Right renal pelvis (tissue), 4 donors: ENCODE data around the gene CCDC83. TPM values are rescaled to one million over a fixed set of nuclear protein-coding genes. Genes with fewer than 3 reads are reported as not detected.

Source experiments
- DNase-seq, 4 donors: peaks; one replicate each; pipeline ENCODE4 v3.0.0-alpha.2; 2013; ENCODE audit warnings: low read depth in 4 of 4, low spot score in 3 of 4, missing footprints in 1 of 4
- polyA plus RNA-seq, 4 donors: library from polyadenylated mRNA; unstranded; fragments of 120-200 nt; gene quantifications; one replicate each; pipeline ENCODE4 v1.2.1, GENCODE V29; 2013; ENCODE audit not compliant: insufficient read length in 4 of 4

CCDC83 gene
- polyA plus RNA-seq: under 1 TPM in 2 of 4 donors, not detected in 2; 0.05 to 0.11 TPM

DNA sequence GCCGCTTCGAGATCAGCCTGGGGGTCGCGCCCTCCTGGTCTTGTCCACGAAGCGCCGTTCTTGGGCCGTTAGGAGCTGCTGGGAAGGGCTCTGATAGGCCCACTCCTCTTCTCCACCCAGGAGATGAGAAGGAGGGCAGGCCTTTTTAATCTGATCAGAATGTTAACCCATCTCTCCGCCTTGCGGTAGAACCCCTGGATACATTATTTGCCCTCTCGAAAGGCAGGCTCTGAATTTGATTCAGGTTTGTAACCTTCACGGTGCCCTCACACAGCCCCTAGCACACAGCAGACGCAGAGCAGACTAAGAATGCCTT lies at the start of gene CCDC83:
Gene CCDC83 (plus strand): TSS at position 43 of the 316 bp plus-strand sequence. CDS start 9,741 bp downstream, outside the sequence.
- DNase-seq: no peak

DNA sequence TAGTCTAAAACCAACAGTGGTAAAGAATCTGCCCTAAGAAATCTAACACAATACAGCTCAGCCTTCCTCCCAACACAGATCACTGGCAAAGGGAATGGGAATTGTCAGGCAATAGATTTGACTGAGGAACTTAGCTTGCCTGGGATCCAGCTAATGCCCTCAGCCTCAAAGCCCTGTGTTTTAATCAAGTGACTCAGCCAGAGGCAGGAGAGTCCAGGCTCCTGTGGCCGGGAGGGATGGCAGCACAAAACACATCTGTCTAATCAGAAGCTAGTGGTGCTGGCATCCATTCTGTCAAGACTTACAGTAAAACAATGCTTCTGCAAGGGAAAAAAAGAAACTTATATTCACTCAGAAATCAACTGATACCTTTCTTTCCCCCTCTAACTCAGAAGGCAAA lies 49.8 kb upstream of the CCDC83 start:
- DNase-seq: no peak

DNA sequence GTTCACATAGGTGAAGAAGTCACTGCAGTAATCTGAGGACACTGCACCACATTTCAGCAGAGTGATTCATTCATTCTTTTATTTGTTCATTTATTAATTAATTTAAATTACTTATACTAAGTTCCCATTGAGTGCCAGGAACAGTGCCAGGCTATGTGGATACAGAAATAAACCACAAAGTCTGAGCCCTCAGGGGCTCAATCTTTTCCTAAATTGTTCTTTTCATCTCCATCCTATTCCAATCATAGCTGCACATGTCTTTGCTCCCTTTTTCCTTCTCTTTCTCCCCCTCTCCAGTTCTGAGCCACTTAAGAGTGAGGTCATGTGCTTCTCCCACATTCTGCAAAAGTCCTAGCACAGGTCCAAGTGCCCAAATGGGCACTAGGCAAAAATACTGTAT lies 49.2 kb upstream of the CCDC83 start:
- DNase-seq: no peak

DNA sequence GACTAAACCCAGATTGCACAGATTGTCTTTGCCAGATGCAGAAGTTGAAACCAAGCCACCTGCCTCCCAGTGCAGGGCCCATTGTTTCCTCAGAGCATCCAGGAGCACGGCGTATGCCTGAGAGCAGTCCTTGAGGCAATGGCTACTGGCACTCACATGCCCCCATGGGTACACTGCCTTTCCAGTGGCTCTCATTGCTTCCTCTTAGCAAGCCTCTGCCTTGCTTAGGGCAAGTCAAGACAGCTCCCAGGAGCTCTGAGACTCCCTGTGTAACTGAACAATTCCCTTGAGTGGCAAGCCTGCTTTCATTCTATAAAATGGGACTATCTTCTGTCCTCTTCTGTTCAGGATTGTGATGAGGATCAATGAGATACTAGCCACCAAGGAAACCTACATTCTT lies 48.3 kb upstream of the CCDC83 start:
- DNase-seq: no peak

DNA sequence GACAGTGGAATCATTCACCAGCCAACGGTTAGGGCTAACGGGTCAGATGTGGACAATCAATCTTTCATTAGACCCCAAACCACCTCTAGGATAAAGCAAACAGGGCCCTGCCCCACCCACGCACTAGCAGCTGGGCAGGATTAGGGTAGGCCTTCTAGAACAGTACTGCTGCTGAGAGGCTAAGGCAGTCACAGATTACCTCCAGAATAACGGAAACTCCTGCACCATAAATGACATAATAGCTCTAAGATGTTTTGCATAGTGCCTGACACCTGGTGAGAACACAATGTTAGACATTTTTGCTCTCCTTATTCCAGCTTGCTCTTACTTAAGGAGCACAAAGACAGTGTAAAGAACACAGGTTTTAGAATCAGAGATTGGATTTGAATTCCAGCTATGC lies 46.0 kb upstream of the CCDC83 start:
- no peak for DNase-seq

DNA sequence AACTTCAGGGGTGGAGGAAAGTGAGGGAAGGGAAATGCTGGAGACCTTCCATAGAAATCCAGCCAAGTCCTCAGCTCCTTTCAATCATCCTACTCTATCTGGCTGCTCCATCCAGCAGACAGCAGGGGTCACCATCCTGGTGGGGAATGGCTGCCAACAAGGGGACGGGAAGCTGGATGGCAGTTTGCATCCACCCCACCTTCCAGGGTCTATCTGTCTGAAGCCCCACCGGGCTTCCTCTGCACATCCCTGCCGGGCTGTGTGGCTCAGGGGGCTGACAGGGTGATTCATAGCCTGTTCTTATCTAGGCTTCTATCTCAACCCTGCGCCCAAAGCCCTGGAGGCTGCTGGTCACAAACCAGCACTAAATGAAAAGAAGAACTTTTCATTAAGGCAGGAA lies 45.3 kb upstream of the CCDC83 start:
- DNase-seq: no peak

DNA sequence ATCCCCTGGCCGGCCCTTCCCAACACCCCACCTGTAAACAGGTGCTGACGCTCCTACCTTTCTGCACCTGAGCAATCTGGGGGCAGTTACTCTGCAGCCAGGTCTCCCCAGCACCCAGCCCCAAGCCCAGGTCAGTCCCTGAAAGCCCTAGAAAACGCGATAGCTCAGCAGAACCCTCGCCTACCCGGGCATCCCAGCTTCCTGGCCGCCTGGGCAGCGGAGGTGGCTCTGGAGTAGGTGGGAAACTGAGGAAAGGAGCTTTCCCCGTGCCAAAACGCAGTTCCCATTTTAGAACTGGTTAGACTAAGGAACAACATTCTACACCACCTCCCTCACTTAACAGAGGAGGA lies 44.7 kb upstream of the CCDC83 start:
- no peak for DNase-seq

DNA sequence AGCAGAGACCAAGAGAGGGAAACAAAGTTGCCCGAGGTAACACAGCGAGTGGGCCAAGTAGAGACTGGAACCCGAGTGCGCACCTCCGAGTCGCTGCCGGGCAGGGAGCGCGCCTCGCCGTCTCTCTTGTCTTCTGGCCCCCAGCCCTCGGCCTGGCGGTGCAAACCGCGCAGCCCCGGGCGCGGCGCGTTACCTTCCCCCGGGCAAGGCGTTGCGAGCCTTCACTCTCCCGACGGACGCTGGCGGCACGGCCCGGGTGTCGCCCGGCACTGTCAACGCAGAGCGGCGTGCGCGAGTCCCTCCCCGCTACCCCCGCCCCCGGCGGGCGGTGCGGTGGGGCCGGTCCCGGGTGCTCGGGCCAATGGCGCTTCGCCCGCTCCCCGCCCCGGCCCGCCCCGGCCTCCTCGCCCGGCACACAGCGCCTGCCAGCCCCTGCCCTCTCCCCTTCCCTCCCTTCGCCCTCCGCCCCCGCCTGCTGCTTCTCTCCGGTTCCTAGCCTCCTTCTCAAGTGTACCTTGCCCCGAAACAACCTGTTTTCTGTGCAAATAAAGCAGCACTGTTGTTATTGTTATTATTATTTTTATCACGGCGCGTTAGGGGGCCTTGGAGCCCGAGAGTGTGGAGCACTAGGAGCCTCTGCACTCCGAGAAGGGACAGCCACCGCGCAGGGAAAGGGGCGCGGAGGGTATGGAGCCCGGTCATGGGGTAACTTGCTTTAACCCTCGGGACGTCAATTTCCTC lies 44.1 kb upstream of the CCDC83 start, which contains the start of gene SYTL2:
Gene SYTL2 (minus strand): TSS at position 271 of the 741 bp plus-strand sequence. CDS start 53,416 bp downstream, outside the sequence.
- DNase-seq: peak in 1 of 4 donors; percentile 60

DNA sequence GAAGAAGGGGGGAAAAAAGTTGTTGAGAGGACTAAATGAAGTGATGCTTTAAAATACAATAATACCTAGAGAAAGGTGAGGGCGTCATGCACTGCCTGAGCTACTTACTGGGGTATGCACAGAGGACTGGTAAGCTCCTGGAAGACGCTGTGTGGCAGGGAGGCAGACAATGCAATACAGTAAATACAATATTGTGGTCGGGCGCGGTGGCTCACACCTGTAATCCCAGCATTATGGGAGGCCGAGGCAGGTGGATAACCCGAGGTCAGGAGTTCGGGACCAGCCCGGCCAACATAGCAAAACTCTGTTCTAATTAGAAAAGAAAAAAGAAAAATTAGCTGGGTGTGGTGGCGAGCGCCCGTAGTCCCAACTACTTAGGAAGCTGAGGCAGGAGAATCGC lies 43.6 kb upstream of the CCDC83 start:
- no peak for DNase-seq

DNA sequence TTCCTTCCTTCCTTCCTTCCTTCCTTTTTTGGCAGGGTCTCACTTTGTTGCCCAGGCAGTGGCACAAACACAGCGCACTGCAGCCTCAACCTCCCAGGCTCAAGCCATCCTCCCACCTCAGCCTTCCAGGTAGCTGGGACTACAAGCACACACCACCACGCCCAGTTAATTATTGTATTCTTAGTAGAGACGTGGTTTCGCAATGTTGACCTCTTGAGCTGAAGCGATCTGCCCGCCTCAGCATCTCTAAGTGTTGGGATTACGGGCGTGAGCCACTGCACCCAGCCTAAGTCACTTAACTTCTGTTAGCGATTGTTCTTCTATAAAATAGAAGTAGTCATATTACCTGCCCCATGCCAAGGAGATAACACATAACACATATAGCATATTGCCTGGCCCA lies 41.5 kb upstream of the CCDC83 start:
- DNase-seq: no peak

DNA sequence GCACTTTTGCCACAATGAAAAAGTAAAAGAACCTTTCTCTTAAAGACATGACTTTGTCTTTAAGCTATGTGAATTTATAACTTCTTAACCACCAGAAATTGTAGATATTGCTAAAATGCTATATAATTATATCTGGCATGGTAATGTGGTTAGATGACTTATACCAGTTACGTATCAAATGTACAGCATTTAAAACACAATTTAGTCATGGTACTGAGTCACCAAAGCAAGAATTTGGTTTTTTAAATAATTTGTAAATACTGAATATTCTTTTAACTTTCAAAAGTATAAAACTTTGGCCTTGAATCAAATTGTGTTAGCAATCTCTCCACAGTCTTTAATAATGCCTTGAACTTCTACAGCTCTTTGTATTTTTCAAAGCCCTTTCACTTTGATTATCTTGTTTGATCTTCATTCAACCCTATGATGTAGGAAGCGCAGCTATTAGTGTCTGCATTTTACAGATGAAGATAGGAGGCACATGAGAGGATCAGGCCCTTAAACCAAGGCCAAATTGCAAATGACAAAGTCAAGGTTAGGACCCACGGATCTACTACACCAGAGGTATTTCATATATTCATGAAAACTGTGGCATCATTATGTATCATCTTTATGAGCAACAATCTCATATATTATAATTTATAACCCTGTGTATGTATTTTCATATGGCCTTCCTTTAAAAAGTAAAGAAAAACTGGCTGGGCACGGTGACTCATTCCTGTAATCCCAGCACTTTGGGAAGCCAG lies 39.8 kb upstream of the CCDC83 start:
- DNase-seq: no peak

DNA sequence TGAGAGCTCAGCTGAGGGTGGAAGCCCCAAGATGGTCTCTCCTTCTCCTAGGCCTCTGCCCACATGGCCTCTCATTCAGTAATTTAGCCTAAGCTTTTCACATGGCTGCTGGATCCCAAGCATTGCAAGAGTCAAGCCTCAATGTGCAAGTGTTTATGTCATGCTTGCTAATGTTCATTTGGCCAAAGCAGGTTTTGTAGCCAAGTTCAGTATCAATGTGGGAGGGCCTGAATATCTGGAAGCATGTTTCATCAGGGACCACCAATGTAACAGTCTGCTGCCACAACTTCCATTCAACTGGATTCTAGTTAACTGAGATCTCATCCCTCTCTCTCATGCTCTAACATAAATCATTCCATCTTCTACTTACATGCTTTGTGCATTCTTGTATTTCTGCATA lies 35.7 kb upstream of the CCDC83 start:
- DNase-seq: no peak

DNA sequence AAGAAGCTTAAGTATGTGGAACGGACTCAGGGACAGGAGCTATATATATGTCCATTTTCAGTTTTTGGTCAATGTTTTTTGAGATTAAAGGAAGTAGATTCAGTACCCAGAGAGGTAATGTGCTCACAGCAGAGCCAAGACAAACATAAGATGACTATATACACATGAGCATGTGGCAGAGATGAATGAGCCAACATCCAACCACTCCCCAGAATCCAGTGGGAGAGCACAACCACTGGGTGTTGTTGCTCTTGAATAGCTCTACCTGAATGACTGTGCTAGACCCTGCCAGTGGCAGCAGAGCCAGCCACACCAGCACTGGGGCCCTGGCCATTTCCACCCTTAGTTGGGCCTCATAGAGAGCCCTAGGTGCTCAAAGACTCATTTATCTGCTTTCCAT lies 33.5 kb upstream of the CCDC83 start:
- no peak for DNase-seq

DNA sequence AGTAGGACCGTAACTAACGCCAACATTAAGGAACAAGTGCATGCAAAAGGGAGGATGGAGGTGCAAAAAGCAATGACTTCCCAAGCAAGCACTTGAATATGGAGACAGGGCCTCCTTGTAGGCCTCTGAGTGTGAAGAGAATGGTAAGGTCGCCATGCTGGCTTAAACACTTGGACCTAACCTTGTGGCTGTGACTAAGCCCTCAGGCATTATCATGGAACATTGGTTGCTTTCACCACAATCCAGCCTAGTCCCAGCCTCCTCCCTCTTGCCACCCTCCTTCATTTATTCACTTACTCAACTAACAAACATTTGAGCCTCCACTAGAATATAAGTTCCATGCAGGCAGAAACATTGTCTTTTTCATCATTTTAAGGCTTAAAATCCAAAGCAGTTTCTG lies 32.4 kb upstream of the CCDC83 start:
- no peak for DNase-seq

DNA sequence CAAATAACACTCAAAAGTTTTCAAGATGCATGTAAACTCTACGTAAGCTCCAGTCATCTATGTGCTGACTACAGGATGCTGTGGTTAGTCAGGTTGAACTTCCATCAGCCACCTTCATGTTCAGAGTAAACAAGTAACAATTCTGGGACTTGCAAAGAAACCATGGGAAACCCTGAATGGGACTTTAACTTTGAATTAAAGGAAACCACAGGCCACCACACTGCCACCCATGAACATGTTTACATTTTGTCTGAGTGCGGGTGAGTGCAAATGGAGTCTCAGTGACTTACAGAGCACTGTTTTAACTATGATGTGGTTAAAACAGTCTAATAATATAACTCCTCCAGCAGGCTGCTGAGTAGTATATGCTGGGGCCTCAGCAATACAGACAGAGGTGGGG lies 31.4 kb upstream of the CCDC83 start:
- DNase-seq: no peak

DNA sequence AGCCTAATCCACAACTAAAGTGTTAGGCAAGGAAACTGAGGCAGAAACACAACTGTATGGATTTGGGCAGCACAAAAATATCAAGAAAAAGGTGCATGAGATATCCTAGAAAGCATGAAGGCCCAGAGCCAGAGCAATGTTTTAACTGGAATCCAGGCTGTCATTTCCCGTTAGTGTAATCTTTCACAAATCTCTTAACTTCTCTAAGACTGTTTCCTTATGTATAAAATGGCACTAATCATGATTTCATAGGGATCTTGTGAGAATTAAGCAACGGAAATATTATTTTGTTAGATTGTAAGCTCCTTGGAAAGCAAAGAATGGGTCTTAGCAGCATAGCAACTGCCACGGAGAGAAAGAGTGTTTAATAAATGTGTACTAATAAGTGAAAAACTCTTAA lies 29.6 kb upstream of the CCDC83 start:
- no peak for DNase-seq

DNA sequence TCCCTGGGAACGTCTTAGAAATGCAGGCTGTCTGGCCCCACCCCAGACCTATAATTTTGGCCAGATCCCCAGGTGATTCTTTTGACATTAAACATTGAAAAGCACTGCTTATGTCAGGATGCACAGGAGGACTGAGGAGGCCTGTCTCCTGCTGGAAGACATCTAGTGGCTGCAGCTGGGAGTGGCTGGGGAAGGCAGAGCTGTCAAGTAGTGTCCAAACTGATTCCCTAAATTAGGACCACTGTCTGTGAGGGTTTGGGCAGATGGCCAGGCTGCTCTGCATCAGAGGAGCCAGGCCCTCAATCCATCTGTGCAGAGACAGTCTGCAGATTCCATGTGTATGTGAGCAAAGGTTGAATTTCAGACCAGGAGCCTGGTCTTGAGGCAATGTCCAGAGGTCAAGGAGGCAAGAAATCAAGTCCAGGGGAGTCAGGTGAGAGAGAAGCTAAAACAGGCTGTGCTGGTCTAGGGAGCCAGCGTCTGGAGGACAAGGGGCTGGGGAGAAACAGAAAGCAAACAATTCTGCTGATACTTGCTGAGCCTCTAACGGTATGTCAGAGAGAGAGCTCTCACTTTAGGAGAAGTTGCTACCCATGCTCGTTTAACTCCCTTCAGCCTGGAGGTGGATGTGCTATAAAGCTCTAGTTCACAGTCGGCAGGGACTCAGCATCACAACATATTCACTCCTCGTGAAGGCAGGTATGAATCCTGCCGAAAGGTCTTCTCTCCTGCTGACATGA lies 28.9 kb upstream of the CCDC83 start:
- no peak for DNase-seq

DNA sequence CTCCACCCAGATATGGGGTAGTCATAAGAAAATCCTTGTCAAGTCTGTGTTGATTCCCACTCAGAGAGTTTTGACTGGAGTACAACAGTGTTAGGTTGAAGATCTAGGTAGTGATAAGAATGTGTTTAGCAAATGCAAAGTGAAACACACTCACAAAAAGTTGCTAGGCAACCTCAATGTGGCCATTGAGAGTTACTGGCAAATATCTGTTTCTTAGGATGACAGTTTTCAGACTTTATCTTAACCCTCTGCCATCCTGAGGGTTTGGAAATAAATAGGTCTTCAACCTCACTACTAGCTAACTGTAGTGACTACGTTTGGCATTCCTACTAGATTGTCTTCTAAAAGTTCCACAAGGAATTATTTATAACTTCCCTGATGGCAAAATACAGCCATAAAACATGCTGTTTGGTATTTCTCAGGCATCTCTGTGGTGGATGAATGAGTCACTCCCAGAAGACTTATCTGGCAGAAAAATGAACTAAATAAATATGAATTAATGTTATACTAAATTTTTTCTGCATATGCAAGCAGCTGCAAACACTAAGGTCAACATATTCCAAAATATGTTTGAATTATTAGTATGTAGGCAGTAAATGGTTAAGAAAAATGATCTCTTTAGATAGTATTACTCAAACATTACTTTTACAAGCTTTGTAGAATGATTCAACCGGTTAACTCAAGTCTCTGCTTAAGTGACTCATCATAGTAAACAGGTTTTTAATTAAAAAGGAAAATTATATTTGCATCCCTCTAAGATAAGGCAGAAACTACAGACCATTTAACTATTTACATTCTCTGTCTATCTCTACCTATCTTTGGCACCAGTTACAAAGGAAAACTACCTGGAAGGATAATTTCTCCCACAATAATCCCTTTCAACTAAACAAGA lies 27.2 kb upstream of the CCDC83 start:
- no peak for DNase-seq

DNA sequence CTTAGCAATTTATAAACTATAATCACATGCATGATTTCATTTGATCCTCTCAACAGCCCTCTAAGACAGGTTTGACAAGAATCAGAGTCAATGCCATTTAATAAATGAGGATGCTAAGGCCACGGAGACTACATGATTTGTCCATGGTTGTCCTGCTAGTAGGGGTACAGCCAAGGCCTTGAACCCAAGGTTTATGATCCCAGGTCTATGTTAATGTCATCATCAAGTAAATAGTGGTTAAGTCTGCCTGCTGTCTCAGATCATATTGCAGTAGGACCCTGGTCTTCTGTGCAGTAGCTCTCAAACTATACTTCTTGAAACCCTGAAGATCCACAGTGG lies 26.6 kb upstream of the CCDC83 start:
- no peak for DNase-seq

DNA sequence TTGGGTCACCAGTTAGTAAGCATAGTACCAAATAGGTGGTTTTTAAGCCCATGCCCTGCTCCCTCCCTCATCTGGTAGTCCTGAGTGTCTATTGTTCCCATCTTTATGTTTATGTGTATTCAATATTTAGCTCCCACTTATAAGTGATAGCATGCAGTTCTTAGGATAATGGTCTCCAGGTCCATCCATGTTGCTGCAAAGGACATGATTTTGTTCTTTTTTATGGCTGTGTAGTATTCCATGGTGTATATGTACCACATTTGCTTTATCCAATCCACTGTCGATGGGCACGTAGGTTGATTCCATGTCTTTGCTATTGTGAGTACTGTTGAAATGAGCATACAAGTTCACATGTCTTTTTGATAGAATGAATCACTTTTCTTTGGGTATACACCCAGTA lies 26.0 kb upstream of the CCDC83 start:
- DNase-seq: no peak

DNA sequence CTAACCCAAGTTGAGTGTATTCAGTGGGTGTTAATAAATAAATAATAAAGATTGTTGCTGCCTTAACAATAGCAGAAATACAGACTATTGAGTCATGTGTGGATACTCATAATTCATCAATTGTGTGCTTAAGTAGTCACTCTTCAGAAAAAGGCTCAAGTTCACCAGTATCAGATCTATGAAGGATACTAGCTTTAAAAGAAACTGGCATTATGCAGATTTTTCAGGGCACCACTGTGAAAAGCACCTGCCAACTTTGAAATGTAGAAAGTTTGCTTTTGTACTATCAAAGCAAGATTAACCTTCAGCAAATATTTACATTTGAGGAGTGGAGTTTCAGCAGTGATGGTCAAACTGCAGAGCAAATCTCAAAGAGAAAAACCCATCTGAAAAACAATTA lies 24.1 kb upstream of the CCDC83 start:
- DNase-seq: no peak
